Upper lobe of left lung (tissue), 6 donors: ENCODE results near the gene IL1RAPL2. TPM values are rescaled to one million over a fixed set of nuclear protein-coding genes. Genes with fewer than 3 reads are reported as not detected.
A peak's percentile ranks its signal among the peaks of the same experiment; 100 is the strongest.

Experiments used
- ATAC-seq, 2 donors: fragments of 200-7000 bp; cut with Tn5 transposase; one replicate each; pipeline ENCODE4 v1.9.1; 2022; ENCODE audit warnings: mild to moderate bottlenecking in 2 of 2, moderate library complexity in 2 of 2; ENCODE audit not compliant: low FRiP score in 2 of 2
- DNase-seq, 2 donors: peaks; one replicate each; pipeline ENCODE4 v3.0.0-alpha.2; 2019 to 2020
- H3K27ac ChIP-seq, 4 donors: fragments of 200-600 bp; sonication (generic); one replicate each; pipeline ENCODE4 v1.5.1; 2016 to 2019
- H3K27me3 ChIP-seq, 4 donors: fragments of 200-600 bp; sonication (generic); one replicate each; pipeline ENCODE4 v1.5.1; 2017 to 2019
- H3K36me3 ChIP-seq, 4 donors: fragments of 200-600 bp; sonication (generic); one replicate each; pipeline ENCODE4 v1.5.1; 2016 to 2019
- H3K4me1 ChIP-seq, 4 donors: fragments of 200-600 bp; sonication (generic); one replicate each; pipeline ENCODE4 v1.5.1; 2018 to 2019
- H3K4me3 ChIP-seq, 4 donors: fragments of 200-600 bp; sonication (generic); one replicate each; pipeline ENCODE4 v1.5.1; 2017 to 2019; ENCODE audit warnings: mild to moderate bottlenecking in 2 of 4, moderate library complexity in 1 of 4
- H3K9me3 ChIP-seq, 4 donors: fragments of 200-600 bp; sonication (generic); one replicate each; pipeline ENCODE4 v1.5.1; 2018 to 2019
- CTCF ChIP-seq, 6 experiments: fragments of 450-650 bp in 4 of 6; fragments of 200-600 bp in 2 of 6; sonication (generic) in 2 of 6; IDR thresholded peaks; one replicate each; pipeline ENCODE4 v1.5.1; 2016 to 2019; ENCODE audit warnings: antibody characterized with exemption in 6 of 6
- EP300 ChIP-seq, 4 donors: sonication (generic); formaldehyde crosslinking; IDR thresholded peaks; one replicate each; pipeline ENCODE4 v1.5.1; 2017; ENCODE audit warnings: antibody characterized with exemption in 4 of 4, control low read depth in 2 of 4
- POLR2A ChIP-seq, 4 donors: fragments of 450-650 bp; IDR thresholded peaks; one replicate each; pipeline ENCODE4 v1.5.1; 2016 to 2017; ENCODE audit warnings: antibody characterized with exemption in 4 of 4, mild to moderate bottlenecking in 2 of 4
- POLR2AphosphoS5 ChIP-seq, 2 donors: sonication (generic); formaldehyde crosslinking; IDR thresholded peaks; one replicate each; pipeline ENCODE4 v1.5.1; 2017; ENCODE audit warnings: antibody characterized with exemption in 2 of 2
- WGBS, 2 donors: methylation state at CpG; one replicate each; pipeline ENCODE4 v1.1.5; 2017 to 2018; 5-methylcytosine and 5-hydroxymethylcytosine counted together
- total RNA-seq, 6 donors: library from RNA; depleted of rRNA in 4 of 6; stranded (reverse); fragments of >200 nt in 4 of 6; gene quantifications; one replicate each; pipeline versions ENCODE4 v1.1.0 to v1.2.1, GENCODE V29; 2016 to 2021
- donor health status: DM: no; HTN: no; CAD: no; lungs with moderate emphysema.
- donor health status: DM: no; HTN: yes; CAD: no; lungs with severe emphysema.

Gene IL1RAPL2
- total RNA-seq, 6 donors from 2014 or later, result not detected

DNA sequence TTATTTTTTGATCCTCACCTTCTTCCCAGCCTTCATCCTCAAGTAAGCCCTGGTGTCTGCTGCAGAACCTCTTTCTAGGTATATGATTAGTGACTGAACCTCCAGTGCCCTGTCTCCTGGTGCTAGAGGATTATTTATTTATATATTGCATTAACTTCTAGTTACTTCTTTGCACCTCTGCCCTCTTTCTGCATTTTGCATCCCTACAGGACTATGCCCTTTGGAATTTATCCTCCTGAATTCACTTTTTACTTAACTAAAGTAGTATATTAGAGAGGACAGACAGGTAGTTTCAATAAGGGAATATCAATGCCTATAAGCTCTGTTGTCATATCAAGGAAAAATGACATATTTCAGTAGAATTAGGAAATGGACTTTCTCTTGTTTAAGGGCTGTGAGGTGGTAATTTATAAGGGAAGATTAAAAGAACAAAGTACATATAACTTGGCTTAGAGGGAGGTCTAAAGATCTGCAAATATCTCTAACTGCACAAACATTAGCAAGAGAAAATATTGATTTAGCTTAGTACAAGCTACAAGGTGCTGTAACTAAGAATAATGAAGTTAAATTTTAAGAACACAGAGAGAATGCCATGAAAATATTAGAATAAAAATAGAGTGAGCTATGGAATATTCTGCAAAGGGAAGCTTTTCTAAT lies 472.8 kb downstream of the IL1RAPL2 start:
- H3K4me3 ChIP-seq, result no peak overlapping the region
- ATAC-seq, result no peak

DNA sequence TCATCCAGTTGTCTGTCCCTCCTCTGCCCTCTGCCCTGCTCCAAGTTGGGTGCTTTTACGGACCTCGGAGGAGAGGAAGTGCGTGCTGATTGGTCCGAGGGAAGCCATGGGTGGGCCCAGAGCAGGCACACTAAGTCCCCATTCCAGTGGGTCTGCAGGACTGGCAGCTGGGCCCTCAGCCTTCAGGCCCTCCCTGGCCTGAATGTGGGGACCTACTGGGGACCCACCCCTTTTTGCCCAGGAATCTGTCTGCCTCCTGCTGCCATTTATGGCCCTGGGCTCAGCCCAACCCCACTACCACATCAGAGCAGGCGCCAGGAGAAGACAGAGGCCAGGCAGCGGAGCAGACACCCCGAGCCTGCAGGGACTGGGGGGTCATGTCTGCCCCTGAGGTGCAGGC lies 484.9 kb downstream of the IL1RAPL2 start:
- Histone ChIP-seq H3K36me3 (no peaks in the 10 kb centered on the region), H3K4me3 (no peak overlapping the region), H3K27ac (no peak overlapping the region), H3K4me1 (no peaks in the 10 kb centered on the region), H3K9me3 (peaks cover 0 to 12% (median 0%) of the 10 kb centered on the region in 4 donors), H3K27me3 (no peaks in the 10 kb centered on the region)
- DNase-seq (peak in 1 of 2 donors; percentile 7), ATAC-seq (peak in 1 of 2 donors; percentile 34)
- TF ChIP-seq POLR2AphosphoS5 (IDR thresholded peaks at IDR 0.05) (no peak), EP300 (IDR thresholded peaks at IDR 0.05) (no peak), POLR2A (IDR thresholded peaks at IDR 0.05) (no peak), CTCF (IDR thresholded peaks at IDR 0.05) (no peak)
- WGBS, 2 donors, result 76% methylated on average over 5 of the region's 7 CpGs; no CpG with 5 or more reads in 1 of the 2 donors

More for the DNA sequence above, 472.8 kb downstream of the IL1RAPL2 start:
- TF ChIP-seq CTCF (IDR thresholded peaks at IDR 0.05) (no peak), EP300 (IDR thresholded peaks at IDR 0.05) (no peak), POLR2A (IDR thresholded peaks at IDR 0.05) (no peak), POLR2AphosphoS5 (IDR thresholded peaks at IDR 0.05) (no peak)
- Histone ChIP-seq H3K4me1 (no peaks in the 10 kb centered on the region), H3K36me3 (no peaks in the 10 kb centered on the region), H3K27me3 (no peaks in the 10 kb centered on the region), H3K27ac (no peak overlapping the region), H3K9me3 (no peaks in the 10 kb centered on the region)
- DNase-seq, result no peak

- TF ChIP-seq POLR2AphosphoS5 (IDR thresholded peaks at IDR 0.05), result no peak
- TF ChIP-seq CTCF (IDR thresholded peaks at IDR 0.05), result no peak
- no peak for TF ChIP-seq EP300 (IDR thresholded peaks at IDR 0.05)
- TF ChIP-seq POLR2A (IDR thresholded peaks at IDR 0.05), result no peak
- no peak overlapping the region for H3K4me3 ChIP-seq
- H3K27me3 ChIP-seq, result no peaks in the 10 kb centered on the region
- DNase-seq (peak in 1 of 2 donors; percentile 17), ATAC-seq (peak in 1 of 2 donors; percentile 55)
- H3K9me3 ChIP-seq, result peaks cover 0 to 12% (median 0%) of the 10 kb centered on the region in 4 donors
- 84% methylated on average over 6 of the region's 10 CpGs; no CpG with 5 or more reads in 1 of the 2 donors for WGBS, 2 donors
- no peaks in the 10 kb centered on the region for H3K36me3 ChIP-seq
- no peak overlapping the region for H3K27ac ChIP-seq
- no peaks in the 10 kb centered on the region for H3K4me1 ChIP-seq
These were observed 485.4 kb downstream of the IL1RAPL2 start for GRCh38 chrX:105051364-105051763.

- no peak for TF ChIP-seq POLR2AphosphoS5 (IDR thresholded peaks at IDR 0.05)
- TF ChIP-seq POLR2A (IDR thresholded peaks at IDR 0.05), result no peak
- TF ChIP-seq EP300 (IDR thresholded peaks at IDR 0.05), result no peak
- WGBS, 2 donors, result 45 to 66% methylated on average over 2 of the region's 2 CpGs
- H3K4me1 ChIP-seq, result no peaks in the 10 kb centered on the region
- H3K27ac ChIP-seq, result no peak overlapping the region
- H3K4me3 ChIP-seq, result no peak overlapping the region
- H3K36me3 ChIP-seq, result no peaks in the 10 kb centered on the region
- H3K9me3 ChIP-seq, result peaks cover 0 to 12% (median 0%) of the 10 kb centered on the region in 4 donors
- DNase-seq (no peak), ATAC-seq (no peak)
- H3K27me3 ChIP-seq, result no peaks in the 10 kb centered on the region
These were observed 486.9 kb downstream of the IL1RAPL2 start for GRCh38 chrX:105052926-105053325.

DNA sequence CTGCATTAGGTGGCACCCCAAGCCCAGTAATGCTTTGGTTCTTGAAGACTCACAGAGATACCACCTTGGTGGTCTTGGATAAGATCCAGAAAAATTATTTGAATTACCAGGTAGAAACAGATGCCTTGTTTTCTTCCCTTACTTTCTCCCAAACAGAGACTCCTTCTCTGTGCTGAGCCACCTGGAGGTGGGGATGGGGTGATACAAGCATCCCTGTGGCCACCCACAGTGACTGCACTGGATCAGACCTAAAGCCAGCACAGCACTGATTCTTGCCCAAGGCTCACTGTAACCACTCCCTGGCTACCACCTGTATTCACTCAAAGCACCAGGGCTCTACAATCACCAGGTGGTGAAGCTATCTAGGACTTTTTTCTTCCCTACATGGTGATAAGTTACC lies 497.7 kb downstream of the IL1RAPL2 start:
- ATAC-seq (no peak), DNase-seq (no peak)
- no peaks in the 10 kb centered on the region for H3K4me1 ChIP-seq
- H3K4me3 ChIP-seq, result no peak overlapping the region
- no peak overlapping the region for H3K27ac ChIP-seq
- H3K27me3 ChIP-seq, result peaks cover 0 to 4% (median 0%) of the 10 kb centered on the region in 4 donors
- no peaks in the 10 kb centered on the region for H3K36me3 ChIP-seq
- H3K9me3 ChIP-seq, result no peaks in the 10 kb centered on the region
- no peak for TF ChIP-seq POLR2AphosphoS5 (IDR thresholded peaks at IDR 0.05)
- TF ChIP-seq POLR2A (IDR thresholded peaks at IDR 0.05), result no peak
- TF ChIP-seq CTCF (IDR thresholded peaks at IDR 0.05), result no peak
